ENCODE measurements around the gene SUN2. TPM values are rescaled to one million over a fixed set of nuclear protein-coding genes. Genes with fewer than 3 reads are reported as not detected.

SUN2 gene
- total and polyA plus RNA-seq, 2 of the 8 experiments (the other 6 are each of a cell fraction or from before 2014, with no cell fraction given), result 5.1 to 10.5 TPM

DNA sequence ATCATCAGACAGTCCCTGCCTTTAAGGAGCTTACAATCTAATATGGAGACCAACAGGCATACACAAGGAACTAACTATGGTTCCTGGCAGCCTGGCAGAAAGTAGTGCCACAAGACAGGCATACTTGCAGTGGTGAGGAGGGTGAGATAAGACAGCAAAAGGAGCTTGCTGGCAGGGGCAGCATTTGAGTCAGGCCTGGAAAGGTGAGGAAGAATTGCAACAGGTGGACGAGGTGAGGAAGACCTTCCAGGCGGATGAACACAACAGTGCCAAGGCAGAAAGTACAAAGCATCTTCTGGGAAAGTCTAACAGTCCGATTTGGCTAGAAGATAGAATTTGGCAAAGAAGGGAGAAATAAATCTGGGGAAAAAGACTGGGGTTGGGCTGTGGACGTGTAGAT lies 33.8 kb upstream of the SUN2 start:
- Histone ChIP-seq H2AK5ac (ENCODE audit: low read depth, low read length) (no peak overlapping the region), H3K79me2 (ENCODE audit: control insufficient read depth in 1 of 2, insufficient read depth in 2 of 2, low read length in 2 of 2) (no peaks in the 10 kb centered on the region), H3K9me3 (ENCODE audit: insufficient read depth in 2 of 2, low read depth in 1 of 2, low read length in 1 of 2) (no peaks in the 10 kb centered on the region), H3K36me3 (ENCODE audit: control insufficient read depth in 2 of 4, insufficient read depth in 4 of 4, low read length in 3 of 4) (no peaks in the 10 kb centered on the region), H4K20me1 (replicated peaks in 1 of 2; ENCODE audit: control insufficient read depth in 1 of 2, insufficient read depth in 2 of 2, low read length in 2 of 2) (peaks cover 0 to 3% of the 10 kb centered on the region in 2 experiments), H3K23me2 (ENCODE audit: low read depth, low read length) (peaks cover 5% of the 10 kb centered on the region), H3K14ac (ENCODE audit: insufficient read length) (no peak overlapping the region), H2BK120ac (replicated peaks; ENCODE audit: low read depth, low read length) (no peak overlapping the region), H3K79me1 (ENCODE audit: low read depth, low read length) (no peaks in the 10 kb centered on the region), H4K8ac (ENCODE audit: extremely low read depth, insufficient read depth, low read length) (no peak overlapping the region), H3K4me3 (ENCODE audit: extremely low read depth in 1 of 4, insufficient read depth in 2 of 4, low read depth in 3 of 4, low read length in 4 of 4) (no peak overlapping the region), H3K4me2 (ENCODE audit: insufficient read depth in 1 of 2, low read depth in 2 of 2, low read length in 2 of 2) (no peak overlapping the region), H3K4me1 (replicated peaks in 1 of 4; ENCODE audit: control insufficient read depth in 3 of 4, insufficient read depth in 4 of 4, low read length in 3 of 4) (peaks cover 0 to 4% (median 0%) of the 10 kb centered on the region in 4 experiments; a peak in 1 of 7 replicates), H3K9ac (replicated peaks in 1 of 4; ENCODE audit: extremely low read depth in 1 of 4, low read depth in 3 of 4, low read length in 3 of 4) (no peak overlapping the region), H3K27me3 (replicated peaks in 1 of 4; ENCODE audit: control insufficient read depth in 3 of 4, extremely low read depth in 1 of 4, insufficient read depth in 3 of 4, low read length in 3 of 4) (no peaks in the 10 kb centered on the region; a peak in 1 of 7 replicates), H2BK12ac (ENCODE audit: low read depth, low read length) (no peak overlapping the region), H2AFZ (ENCODE audit: low read length) (no peak overlapping the region), H4K5ac (ENCODE audit: insufficient read length, low read depth, low read length) (no peak overlapping the region), H3K27ac (ENCODE audit: low read depth, low read length) (no peak overlapping the region), H2BK20ac (ENCODE audit: low read length) (no peak overlapping the region), H3K56ac (replicated peaks; ENCODE audit: insufficient read length, low read depth, low read length) (no peak overlapping the region), H3K18ac (ENCODE audit: extremely low read depth, low read length) (no peak overlapping the region), H2BK15ac (ENCODE audit: low read length) (no peak overlapping the region), H3K23ac (ENCODE audit: insufficient read length) (no peak overlapping the region), H2BK5ac (ENCODE audit: low read depth, low read length) (no peak overlapping the region), H4K91ac (replicated peaks; ENCODE audit: insufficient read length, low read length) (no peak overlapping the region), H3K4ac (replicated peaks; ENCODE audit: insufficient read length, low read depth, low read length) (no peak overlapping the region)
- ChIA-PET POLR2A (ENCODE audit: partially characterized antibody) (no interaction called here), CTCF (ENCODE audit: partially characterized antibody) (interaction anchor here (0.6 to 4.4 kb wide), 3 partner anchors 21 to 537 kb away, joined by 3 to 33 read pairs (median 3); partner anchors contain the start of gene APOBEC3B)
- no peak for DNase-seq (ENCODE audit: low read depth in 1 of 2, low spot score in 2 of 2)
- 85% methylated on average over 4 of the region's 4 CpGs; no CpG with 5 or more reads in 1 of the 2 experiments for WGBS, 2 experiments (ENCODE audit: extremely low coverage in 1 of 2, insufficient coverage in 1 of 2, insufficient read length in 1 of 2, insufficient replicate concordance in 2 of 2, low coverage in 1 of 2, low lambda C conversion rate in 2 of 2, missing lambda C conversion rate in 1 of 2)
- FAIRE-seq, result no peak
- TF ChIP-seq RFX5 (IDR thresholded peaks at IDR 0.05; ENCODE audit: borderline replicate concordance, low read depth, low read length), result no peak
- TF ChIP-seq CEBPB (IDR thresholded peaks at IDR 0.05; ENCODE audit: low read depth, low read length), result no peak
- no peak for TF ChIP-seq BRCA1 (IDR thresholded peaks at IDR 0.05; ENCODE audit: low read depth, low read length)
- no peak for TF ChIP-seq CHD2 (IDR thresholded peaks at IDR 0.05; ENCODE audit: low read length)
- TF ChIP-seq HDAC2 (IDR thresholded peaks at IDR 0.05; ENCODE audit: borderline replicate concordance in 1 of 2, low read depth in 2 of 2, low read length in 2 of 2), result no peak
- no peak for TF ChIP-seq SIN3A (conservative IDR thresholded peaks at IDR 0.05 in 1 of 2, IDR thresholded peaks at IDR 0.05 in 1 of 2; ENCODE audit: low read depth in 1 of 2, low read length in 2 of 2)
- TF ChIP-seq GTF2F1 (IDR thresholded peaks at IDR 0.05; ENCODE audit: borderline replicate concordance, low read depth, low read length), result no peak
- TF ChIP-seq TAF1 (IDR thresholded peaks at IDR 0.05; ENCODE audit: low read depth, low read length), result no peak
- no peak for TF ChIP-seq EZH2 (IDR thresholded peaks at IDR 0.05; ENCODE audit: low read depth, low read length, severe bottlenecking)
- no peak for TF ChIP-seq SIRT6 (IDR thresholded peaks at IDR 0.05; ENCODE audit: low read length)
- TF ChIP-seq BCL11A (IDR thresholded peaks at IDR 0.05; ENCODE audit: low read depth in 2 of 2, low read length in 2 of 2), result no peak
- no peak for TF ChIP-seq NRF1 (IDR thresholded peaks at IDR 0.05; ENCODE audit: low read depth, low read length)
- no peak for TF ChIP-seq TEAD4 (IDR thresholded peaks at IDR 0.05; ENCODE audit: low read depth, low read length)
- TF ChIP-seq SIX5 (IDR thresholded peaks at IDR 0.05; ENCODE audit: low read depth, low read length), result no peak
- TF ChIP-seq ZNF274 (IDR thresholded peaks at IDR 0.05; ENCODE audit: borderline replicate concordance, extremely low read depth, low read length), result no peak
